GDM1 (cell line): ENCODE results near the gene AMELX.

Experiments used
- DNase-seq: peaks from one replicate; lab custom pipeline; 2025; lab: John Stamatoyannopoulos, UW

The AMELX gene

DNA sequence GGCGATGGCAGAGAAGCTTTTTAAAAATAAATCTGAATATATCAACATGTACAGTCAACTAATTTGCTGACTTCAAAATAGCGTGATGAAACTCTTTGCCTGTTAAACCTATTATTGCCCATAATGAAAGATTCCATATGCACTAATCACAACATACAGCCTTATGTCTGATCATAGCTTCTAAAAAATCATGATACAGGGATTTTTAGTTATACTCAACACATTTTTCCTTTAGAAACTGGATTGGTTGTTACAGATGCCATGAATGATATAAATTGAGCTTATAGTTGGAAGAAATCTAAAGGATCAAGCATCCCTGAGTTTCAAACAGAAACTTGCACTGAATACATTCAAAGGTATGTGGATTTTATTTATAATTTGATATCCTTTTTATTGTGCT lies at the start of gene AMELX:
TSS of gene AMELX (plus strand) at position 301 of the 400 bp plus-strand sequence. CDS start 1,376 bp downstream, outside the sequence.
- no peak for DNase-seq

DNA sequence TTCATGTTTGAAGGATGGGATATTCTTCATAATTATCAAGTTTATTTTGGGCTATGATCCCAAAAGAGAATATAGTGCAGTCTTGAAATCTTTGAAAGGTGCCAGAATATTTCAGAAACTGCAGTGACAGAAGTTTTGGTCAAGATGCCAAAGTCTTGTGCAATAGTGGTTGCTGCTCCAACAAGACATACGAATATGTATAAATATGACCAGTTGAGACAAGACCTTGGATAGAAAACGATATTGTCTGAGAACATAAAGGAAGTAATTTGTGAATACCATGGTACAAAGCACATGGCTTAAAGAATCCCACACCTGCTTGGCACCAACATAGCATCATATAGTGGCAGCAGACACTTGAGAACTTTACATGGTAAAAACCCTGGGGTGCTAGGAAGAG lies 48.6 kb upstream of the AMELX start:
- DNase-seq, result no peak

DNA sequence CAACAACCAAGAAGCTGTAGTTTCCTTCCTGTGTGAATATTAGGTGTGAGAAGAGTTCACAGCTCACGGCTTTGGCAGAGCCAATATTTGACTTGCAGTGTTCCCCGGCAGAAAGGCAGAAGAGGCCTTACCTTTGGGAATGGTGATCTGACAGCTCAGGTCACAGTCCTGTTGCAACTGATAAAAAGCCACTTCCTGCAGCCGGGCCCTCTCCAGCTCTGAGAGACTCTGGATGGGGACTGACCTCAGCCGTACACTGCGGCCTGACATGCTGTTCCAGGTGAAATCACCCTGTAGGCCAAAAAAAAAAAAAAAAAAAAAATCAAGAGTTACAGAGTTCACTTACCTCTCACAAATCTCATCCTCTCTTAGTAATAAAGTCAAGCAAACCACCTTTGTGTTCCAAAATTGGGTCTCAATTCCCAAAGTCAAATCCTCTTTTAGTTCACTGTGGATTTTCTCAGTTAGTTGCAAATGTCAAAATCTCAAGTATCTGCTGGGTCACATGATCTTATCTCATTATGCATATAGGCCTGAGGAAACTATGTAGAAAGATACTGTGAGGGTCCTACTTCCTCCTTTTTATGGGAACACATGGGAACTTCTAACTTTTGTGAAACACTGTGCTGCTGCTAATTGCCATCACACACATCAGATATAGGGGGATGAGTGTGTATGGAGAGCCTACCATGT lies 38.6 kb upstream of the AMELX start:
- no peak for DNase-seq

DNA sequence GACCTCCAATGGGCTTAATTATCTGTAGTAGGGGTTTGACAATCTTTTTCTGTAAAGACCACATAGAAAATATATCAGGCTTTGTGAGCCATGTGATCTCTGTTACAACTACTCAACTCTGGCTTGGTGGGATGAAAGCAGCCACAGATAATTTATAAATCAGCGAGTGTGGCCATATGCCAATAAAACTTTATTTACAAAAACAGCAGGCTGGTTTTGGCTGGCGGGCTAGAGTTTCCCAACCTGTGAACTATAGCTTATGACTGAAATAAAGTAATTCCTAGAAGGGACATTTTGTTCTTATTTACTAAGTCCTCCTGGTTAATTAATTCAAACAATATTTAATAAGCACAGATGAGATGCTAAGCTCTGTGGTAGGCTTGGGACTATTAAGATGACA lies 35.9 kb upstream of the AMELX start:
- DNase-seq, result no peak

DNA sequence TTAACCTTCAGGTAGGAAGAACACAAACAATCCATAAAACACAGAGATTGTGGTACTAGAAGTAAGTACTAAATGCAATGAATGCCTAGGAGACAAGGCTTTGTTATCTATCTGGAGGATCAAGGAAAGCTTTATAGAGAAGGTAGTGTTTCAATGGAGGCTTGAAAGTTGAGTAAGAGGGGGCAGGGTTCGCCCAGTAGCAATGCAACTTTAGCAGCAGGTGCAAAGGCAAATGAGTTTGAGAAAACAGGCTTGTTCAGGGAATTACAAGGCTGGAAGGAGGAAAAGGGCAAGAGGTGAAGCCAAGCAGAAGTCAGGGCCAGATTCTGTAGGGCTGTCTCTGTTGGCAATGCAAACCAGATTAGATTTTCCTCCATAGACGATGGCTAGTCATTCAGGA lies 35.5 kb upstream of the AMELX start:
- DNase-seq, result no peak

- no peak for DNase-seq
Measured at GRCh38 chrX:11259437-11259836, 33.8 kb upstream of the AMELX start.

DNA sequence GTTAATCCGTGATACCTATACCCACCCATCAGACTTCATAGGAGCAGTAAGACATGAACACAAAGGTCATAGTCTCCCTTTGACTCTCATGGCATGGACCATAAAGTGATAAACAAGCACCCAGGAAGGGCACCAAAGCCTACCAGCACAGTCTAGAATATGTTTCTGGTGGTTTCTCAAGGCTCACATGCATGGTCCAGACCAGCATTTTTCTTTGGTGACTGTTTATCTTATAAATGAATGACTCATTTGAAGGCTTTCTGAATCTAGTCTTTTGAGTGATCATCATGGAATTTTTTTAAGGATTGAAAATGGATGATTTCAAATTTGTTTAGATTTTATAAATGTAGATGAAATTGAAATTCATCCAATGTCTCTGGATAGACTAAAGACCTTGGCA lies 32.0 kb upstream of the AMELX start:
- no peak for DNase-seq

DNA sequence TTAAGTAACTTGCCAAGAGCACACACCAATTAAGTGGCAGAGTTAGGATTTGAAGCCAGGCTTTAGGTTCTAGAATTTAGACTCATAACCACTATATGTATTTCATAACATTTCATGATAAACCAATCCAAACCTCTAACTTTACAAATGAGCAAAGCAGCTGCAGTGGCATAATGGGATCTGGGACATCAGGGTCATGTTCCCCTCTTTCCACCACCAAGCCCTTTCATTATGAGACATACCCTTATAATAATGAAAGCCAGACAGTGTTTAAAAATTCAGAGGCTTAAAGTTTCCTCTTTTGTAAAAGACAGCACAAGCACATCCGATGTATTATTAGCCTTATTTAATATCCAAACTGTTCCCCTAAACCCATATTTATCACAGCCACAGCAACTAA lies 28.3 kb upstream of the AMELX start:
- DNase-seq, result no peak

DNA sequence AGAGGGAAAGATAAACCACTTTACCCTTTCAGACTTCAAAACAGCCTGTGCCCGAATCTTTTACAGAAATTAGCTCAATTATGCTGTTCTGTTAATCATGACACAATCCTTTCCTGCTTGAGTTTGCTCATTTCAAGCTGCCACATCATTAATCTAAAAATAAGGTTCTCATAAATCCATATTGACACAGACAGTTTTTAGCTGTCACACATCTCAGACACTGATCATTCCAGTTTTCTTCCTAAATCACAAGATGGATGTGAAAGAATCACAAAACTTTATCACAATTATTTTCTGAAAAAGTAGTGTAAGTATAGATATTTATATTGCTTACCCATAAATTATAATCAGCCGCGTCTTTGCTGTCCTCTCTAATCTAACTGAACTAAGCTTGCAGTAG lies 27.9 kb upstream of the AMELX start:
- DNase-seq, result no peak

DNA sequence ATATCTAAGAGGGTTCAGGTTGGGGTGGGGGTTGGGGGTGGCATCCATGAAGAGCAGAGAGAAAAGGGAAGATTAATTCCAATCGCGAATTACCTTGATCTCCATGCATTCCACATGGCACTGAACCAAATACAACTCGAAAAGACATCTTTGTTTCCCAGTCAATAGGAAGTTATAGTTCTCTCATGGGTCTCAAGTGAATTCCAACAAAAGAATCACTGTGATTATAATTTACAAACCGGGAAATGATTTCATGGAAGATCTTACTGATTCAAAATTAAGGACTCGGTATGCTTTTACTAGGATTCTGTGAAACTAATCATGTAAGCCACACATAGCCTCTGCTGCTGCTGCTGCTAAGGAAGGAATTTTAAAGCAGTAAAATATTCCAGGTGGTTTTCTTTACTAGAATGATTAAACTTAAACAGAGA lies 26.6 kb upstream of the AMELX start:
- no peak for DNase-seq

DNA sequence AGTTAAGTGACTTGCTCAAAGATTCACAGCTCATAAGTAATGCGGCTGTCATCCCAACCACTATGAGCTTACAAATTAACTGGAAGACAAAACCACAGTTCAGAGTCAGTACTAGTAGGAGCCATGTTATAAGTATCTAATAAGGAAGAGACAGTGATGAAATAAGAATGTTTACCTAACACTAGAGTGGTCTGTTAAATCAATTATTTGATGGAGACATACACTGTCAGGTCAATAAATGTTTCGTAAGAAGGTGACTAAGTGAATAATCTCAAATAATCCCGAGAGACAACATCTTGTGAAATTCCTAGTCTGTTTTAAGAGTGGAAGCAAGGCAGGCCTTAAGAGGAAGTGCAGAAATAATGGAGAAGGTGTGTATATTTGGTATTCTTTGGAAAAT lies 25.8 kb upstream of the AMELX start:
- no peak for DNase-seq

- no peak for DNase-seq
Measured at GRCh38 chrX:11269006-11269405, 24.2 kb upstream of the AMELX start.

DNA sequence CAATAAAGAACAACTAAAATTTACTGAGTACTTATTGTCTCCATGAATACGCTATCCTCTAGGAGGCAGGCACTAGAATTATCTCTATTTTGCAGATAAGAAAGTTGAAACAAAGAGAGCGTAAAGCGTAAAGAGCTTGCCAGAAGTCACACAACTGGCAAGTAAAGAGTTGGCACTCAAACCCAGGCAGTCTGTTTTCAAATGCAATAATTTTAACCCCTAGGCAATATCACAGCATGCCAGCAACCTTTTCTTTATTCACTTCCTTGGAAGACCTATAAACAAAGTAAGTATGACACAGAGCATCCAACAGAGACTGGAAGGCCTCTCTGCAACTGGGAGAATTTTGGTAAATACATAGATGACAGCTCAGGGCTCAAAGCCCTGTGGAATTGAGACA lies 23.2 kb upstream of the AMELX start:
- DNase-seq, result no peak

DNA sequence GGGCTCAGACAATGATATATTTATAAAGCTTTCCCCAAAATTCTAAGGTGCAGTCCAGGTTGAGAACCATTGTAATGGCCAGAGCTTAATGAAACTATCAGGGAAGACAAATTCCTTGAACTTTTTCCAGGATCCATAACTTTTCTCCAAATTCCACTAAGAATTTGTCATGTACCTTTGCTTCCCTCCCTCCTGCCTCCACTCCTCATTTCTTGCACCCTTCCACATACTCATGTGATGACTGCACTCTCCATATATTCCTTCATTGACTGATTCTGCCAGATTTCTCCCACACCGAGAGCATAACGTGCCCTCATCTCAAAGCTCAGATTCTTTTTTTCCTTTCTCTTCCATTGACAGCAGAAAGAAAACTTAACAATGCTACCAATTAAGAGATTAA lies 20.9 kb upstream of the AMELX start:
- no peak for DNase-seq

DNA sequence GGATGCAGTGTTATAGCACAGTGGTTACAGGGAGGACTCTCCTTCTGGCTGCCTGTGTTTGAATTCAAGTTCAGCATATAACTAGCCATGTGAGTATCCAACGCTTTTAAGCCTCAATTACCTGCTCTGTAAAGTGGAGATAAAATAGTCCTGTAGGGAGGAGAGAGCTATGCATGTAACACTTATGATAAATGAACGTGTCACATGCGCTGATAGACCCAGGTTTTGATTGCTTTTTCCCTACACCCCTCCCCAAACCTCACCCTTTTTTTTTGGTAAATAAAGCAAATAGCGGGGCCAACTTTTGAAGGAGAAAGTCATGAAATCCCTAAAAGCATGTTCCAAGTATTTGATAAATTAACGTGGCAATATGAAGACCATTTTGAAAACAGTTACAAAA lies 20.4 kb upstream of the AMELX start:
- DNase-seq, result no peak

DNA sequence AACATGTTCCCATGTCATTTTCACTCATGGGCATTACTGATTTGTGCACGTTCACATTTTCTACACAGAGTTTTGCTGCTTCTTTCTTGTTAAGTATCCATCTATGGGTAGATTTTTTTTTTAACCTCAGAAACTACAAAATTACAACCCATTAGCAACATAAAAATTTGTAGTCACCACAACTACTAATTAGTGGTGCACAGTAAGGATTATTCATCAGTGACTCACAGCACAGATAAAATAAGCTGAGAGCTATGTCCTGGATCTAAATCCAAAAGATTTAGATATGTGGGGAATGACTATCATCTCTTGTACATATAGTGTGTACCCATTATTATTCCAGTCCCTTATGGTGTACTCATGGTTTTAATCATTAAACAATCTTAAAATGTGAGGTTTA lies 19.7 kb upstream of the AMELX start:
- no peak for DNase-seq

- DNase-seq, result no peak
Measured at GRCh38 chrX:11282043-11282442, 11.2 kb upstream of the AMELX start.

- no peak for DNase-seq
Measured at GRCh38 chrX:11285651-11286050, 7.6 kb upstream of the AMELX start.

DNA sequence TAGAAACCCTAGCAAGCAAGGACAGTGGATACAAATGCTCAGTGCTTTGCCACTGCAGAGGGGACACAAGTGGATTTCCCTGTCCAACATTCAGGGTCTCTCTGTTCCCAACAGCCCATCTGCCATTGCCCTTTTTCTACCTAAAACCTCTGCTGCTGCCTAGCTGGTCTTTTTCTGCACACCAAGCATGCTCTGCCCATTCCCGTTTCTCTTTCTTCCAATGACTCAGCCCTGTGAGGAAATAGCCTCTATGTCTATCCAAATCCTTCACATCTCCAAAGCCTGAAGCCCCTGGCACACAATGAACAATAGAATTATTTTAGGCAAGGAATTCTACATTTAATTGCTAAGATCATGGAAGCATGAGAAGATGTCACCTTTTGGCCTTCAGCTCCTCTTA lies 5.7 kb upstream of the AMELX start:
- no peak for DNase-seq

GRCh38 chrX:11290416-11291102 lies 2.7 kb upstream of the AMELX start:
- DNase-seq, result no peak

DNA sequence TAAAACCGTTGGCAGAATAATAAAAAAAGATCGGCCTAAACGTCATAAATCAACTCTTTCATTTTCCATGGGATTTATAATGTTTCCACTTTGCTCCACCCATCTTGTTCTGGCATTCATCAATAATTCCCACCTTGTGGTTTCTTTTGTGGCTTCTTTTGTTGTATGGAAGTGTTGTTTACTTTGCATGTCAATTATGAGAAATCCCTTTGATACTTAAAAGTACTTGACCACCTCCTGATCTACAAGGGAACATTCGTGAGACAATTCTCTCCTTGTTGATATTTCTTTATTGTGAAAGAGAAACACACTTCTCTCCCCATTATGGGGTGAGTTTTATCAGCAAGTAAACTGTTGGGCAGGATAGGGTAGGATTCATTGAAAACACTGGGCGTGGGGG lies 2.8 kb downstream of the AMELX start:
- DNase-seq, result no peak

GRCh38 chrX:11298600-11298999 lies 5.4 kb downstream of the AMELX start:
- no peak for DNase-seq

GRCh38 chrX:11304829-11305228 lies 11.6 kb downstream of the AMELX start:
- no peak for DNase-seq

GRCh38 chrX:11305641-11306040 lies 12.4 kb downstream of the AMELX start:
- DNase-seq, result no peak
